Measurements from ENCODE around the gene PHF21B.

PHF21B gene

GRCh38 chr22:44893731-44894080, 116.1 kb downstream of the PHF21B start:
- DNase-seq (ENCODE audit: low read depth in 2 of 2): no peak

- no peak for DNase-seq (ENCODE audit: low read depth in 2 of 2)
Measured at GRCh38 chr22:44892803-44893730, 116.7 kb downstream of the PHF21B start.

GRCh38 chr22:44892243-44892642, 117.6 kb downstream of the PHF21B start:
- DNase-seq (ENCODE audit: low read depth in 2 of 2): no peak

- DNase-seq (ENCODE audit: low read depth in 2 of 2): no peak
Measured at GRCh38 chr22:44891791-44892190, 118.0 kb downstream of the PHF21B start.

DNA sequence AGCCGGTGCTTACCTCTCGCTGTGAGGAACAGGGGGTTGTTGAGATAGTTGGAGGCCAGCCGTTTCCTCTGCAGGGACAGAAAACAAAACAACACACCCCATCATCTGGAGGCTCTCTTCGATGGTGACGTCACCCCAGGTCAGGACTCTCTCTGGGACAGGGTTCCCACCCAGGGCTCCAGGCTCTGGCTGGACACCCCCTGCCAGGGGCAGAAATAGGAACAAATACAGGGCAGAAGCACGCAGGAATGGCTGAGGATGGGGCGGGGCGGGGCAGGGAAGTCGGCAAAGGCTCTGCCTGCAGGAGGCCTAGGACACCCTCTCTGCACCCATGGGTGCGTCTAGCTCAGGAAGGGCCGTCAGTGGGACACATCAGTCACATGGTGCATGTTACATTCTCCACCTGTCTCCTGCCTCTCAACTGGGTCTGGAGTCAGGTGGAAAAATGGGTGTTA, 118.5 kb downstream of the PHF21B start:
- DNase-seq (ENCODE audit: low read depth in 2 of 2): no peak

DNA sequence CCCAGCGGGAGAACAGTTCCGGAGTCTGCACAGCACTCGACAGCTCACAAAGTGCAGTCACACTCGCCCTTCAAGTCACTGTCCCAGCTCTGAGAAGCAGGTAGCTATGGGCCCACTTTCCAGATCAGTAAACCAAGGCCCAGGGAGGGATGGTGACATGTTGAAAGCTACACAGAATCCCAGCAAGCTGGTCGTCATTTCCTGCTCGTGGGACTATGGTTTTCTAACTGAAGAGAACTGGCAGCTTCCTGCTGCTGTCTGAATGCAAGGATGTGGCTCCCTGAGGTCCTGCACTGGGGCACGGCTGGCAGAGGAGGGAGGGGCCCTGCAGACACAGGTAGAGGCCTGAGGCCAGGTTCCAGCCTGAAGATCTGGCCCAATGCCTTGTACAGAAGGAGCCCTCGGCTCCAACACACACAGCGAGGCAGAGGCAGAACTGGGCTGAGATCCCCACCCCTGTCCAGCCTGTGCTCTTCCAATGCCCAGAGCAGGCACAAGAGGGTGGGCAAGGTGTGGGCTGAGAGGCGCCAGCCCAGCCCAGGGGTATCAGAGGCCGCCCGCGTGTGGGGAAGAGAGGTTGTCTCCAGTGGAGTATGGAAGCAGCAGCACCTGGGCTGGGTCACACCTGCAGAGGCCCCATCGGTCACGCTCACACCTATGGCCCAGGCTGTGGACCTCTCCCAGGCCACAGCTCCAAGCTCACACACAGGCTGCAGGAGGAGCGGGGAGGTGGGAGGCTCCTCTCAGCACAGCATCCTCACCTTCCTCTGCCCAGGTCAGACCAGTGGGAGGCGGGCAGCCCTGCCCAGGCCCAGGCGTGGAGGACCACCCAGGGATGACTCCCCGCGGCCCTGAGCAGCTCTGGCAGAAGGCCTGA, 119.2 kb downstream of the PHF21B start:
- DNase-seq (ENCODE audit: low read depth in 2 of 2): no peak

DNA sequence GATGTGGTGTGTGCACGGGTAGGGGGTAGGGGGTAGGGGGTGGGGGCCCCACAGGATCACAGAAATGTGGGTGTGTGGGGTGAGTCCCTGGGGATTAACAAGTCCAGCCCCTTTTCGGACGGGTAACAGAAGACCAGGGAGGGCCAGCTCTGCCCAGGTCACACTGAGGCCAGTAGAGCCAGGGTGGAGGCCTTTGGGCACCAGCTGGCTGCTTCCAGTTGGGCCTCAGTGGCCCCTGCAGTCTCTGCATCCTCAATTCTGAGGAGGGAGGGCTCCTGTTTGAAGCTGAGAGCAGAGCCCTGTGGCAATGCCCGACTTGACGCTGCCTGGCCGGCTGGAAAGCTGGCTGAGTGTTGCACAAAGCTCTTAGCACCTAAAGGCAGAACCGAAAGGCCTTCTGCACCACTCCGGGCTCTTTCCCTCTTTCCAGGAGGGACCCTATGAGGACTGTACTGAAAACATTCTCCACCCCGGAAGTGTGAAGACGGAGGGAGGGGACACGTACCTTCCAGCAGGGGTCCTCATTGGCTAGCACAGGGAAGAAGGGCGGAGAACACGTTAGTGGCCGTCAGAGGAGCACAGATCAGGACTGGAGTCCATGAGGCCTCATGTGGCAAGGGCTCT, 120.4 kb downstream of the PHF21B start:
- DNase-seq (ENCODE audit: low read depth in 2 of 2): no peak

- DNase-seq (ENCODE audit: low read depth in 2 of 2): no peak
Measured at GRCh38 chr22:44888491-44889254, 121.1 kb downstream of the PHF21B start.

GRCh38 chr22:44887941-44888366, 121.9 kb downstream of the PHF21B start:
- no peak for DNase-seq (ENCODE audit: low read depth in 2 of 2)

GRCh38 chr22:44885806-44886360, 123.9 kb downstream of the PHF21B start:
- no peak for DNase-seq (ENCODE audit: low read depth in 2 of 2)

DNA sequence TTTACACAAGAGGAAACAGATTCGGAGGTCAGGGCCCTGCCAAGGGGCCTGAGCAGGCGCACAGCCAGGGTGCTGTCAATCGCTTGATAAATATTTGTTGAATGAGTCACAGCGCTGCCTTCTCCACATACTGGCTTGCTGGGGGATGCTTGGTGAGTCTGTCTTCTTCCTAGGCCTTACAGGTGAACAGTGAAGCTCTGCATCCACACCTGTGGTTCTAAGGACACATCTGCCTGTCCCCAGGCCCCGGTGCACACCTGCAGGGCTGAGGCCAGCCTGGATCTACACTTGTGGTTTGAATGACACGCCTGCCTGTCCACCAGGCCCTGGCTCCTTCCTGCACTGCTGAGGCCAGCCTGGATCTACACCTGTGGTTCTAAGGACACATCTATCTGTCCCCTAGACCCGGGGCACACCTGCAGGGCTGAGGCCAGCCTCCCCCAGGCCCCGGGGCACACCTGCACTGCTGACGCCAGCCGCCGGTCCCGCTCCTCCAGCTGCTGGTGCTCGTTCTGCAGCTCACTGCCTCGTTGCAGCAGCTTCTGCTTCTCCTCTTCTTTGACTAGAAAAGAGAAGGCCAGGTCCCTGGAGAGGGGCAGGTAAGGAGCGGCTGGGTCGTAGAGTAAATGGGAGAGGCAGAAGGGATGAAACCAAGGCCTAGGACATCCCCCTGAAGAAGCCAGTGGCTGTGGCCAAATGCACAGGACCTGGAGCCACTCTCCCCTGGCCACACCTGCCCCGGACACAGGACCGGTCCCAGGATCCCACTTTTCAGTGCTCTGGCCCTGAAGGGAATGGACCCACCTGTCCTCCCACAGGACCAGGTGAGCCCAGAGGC, 124.6 kb downstream of the PHF21B start:
- DNase-seq (ENCODE audit: low read depth in 2 of 2): no peak

GRCh38 chr22:44884562-44884961, 125.2 kb downstream of the PHF21B start:
- no peak for DNase-seq (ENCODE audit: low read depth in 2 of 2)

DNA sequence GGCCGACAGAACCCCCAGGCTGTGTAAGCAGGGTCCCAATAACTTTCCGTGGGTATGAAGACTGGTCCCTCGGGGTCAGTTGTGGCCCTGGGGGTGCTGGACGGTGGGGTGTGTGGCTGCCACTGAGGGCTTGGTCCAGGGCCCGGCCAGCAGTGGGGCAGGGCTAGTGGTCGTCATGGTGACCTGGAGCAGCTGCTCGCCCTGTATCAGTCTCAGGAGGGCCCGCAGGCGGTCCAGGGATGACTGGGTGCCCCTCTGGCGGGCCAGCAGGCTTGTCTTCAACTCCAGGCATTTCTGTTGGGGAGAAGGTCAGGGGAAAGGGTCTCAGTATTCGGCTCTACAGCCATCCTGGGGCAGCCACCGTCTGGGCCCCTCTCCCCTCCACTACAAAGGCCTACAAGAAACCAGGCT, 126.8 kb downstream of the PHF21B start:
- no peak for DNase-seq (ENCODE audit: low read depth in 2 of 2)

- no peak for DNase-seq (ENCODE audit: low read depth in 2 of 2)
Measured at GRCh38 chr22:44882226-44882905, 127.4 kb downstream of the PHF21B start.

- DNase-seq (ENCODE audit: low read depth in 2 of 2): no peak
Measured at GRCh38 chr22:44881624-44882023, 128.2 kb downstream of the PHF21B start.

DNA sequence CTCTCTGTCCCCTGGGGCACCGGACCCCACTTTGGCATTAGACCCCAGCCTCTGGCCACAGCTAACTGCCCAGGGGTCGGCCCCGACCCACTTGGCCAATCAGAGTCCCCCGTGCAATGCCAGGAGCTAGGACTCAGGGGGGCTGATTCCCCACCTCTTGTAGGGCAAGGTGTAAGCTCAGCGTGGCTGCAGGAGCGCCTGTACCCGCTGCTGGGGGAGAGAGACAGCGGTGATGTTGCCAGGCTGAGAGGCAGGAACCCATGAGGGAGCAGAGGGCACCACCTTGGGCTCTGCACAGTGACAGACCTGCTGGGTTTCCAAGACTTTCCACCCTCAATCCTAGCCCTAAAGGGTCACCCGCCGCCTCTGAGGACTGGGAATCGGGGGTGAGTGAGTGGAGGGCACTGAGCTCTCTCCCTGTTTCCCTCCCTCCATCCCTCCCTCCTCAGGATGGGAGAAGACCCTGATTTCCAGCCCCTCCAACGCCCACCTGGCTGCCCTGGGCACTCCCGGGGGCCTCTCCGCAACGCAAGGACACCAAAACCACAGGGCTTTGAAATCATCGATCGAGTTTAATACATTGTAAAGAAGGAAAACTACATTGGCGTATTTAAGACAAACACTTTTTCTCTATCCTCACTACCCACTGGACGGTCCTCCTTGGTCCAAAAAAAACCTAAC, 129.1 kb downstream of the PHF21B start:
- no peak for DNase-seq (ENCODE audit: low read depth in 2 of 2)

GRCh38 chr22:44879301-44879680, 130.5 kb downstream of the PHF21B start:
- DNase-seq (ENCODE audit: low read depth in 2 of 2): no peak

DNA sequence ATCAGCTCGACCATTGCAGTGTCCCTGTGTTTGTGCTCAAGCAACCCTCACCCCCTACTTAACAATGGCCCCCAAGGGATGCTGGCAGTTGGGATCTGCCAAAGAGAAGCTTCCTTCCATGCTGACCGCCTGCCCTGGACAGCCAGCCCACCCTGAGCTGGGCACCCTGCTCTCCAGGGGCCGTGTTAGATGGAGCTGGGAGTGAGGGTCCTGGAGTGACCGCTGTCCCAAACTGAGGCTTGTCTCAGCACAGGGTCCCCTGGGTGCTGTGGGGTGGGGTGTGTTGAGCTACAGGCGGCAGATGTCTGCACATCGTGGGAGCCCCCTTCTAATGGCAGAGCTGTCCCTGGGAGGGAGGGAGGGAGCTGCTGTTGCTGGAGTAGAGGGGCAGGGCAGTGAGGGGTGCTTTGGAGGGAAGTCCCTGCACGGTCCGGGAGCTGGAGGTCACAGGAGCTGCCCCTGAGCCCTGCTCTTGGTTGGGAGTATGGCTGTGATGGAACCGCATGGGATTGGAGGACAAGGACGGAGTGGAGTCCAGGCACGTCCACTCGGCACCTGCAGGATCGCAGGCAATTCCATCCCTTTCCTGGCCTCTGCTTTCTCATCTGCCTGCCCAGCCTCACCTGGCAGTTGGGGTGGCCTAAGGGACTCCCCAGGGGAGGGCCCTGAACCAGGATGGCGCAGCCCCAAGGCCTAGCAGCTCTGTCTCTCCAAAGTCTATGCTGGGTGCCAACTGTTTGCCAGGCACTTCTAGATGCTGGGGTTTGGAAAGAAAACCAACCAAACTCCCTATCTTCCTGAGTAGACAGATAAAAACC, 131.1 kb downstream of the PHF21B start:
- DNase-seq (ENCODE audit: low read depth in 2 of 2): no peak
